ENCODE data around the gene AGRN. TPM values are rescaled to one million over a fixed set of nuclear protein-coding genes. Genes with fewer than 3 reads are reported as not detected.

Gene AGRN
- total RNA-seq, 1 experiment from 2014 or later: 175 TPM

DNA sequence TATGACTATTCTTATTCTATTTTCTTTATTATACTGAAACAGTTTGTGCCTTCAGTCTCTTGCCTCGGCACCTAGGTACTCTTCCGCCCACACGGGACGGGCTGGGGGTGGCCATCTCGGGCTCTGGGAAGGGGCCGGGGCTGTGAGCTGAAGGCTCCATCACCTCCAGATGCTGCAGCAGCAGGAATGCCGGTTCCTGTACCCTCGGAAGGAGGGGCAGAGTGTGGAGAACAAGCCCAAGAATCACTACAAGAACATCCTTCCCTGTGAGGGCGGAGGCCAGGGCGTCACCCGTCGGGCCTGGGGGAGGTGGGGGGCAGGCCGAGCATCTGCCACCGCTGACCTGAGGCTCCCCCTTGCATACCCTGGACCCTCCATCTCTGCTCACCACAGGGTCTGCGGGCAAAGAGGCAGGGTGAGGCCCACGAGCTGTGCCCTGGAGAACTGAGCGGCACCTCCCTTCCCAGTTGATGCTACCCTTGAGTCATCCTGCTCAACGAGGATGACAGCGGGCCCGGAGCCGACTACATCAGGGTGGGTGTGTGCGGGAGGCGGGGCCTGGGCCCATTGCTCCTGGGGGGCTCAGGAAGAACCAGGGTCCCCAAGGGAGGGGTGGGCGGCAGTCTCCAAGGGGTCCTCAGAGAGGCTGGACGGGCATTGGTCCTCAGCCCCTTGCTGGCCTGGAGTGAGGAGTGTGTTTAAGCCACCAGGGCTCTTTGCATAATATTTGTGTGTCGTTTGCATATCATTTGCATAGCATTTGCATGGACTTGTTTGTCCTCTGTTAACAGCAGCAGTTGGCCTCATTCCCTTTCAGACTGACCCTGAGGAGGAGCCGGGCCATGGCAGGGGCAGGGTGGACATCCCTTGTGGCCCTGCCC, 46.7 kb downstream of the AGRN start:
- Histone ChIP-seq H3K23me2 (ENCODE audit: insufficient read length, low read depth, low read length, poor library complexity, severe bottlenecking) (peaks cover 3% of the 10 kb centered on the region), H3K9ac (ENCODE audit: extremely low read depth, insufficient read length, low read length) (no peak overlapping the region), H3K14ac (ENCODE audit: insufficient read depth, low read length) (no peak overlapping the region), H4K91ac (ENCODE audit: insufficient read length, low read depth, low read length) (no peak overlapping the region), H3K9me3 (ENCODE audit: control insufficient read depth, low read depth, low read length) (no peaks in the 10 kb centered on the region), H3K4ac (ENCODE audit: low read depth, low read length) (no peak overlapping the region), H3T11ph (ENCODE audit: low read length) (no peak overlapping the region), H4K5ac (ENCODE audit: insufficient read length, low read depth, low read length) (no peak overlapping the region), H3K23ac (ENCODE audit: insufficient read length, low read depth, low read length) (no peak overlapping the region), H2BK5ac (ENCODE audit: insufficient read length, low read length) (no peak overlapping the region), H2BK20ac (ENCODE audit: low read depth, low read length, poor library complexity, severe bottlenecking) (no peak overlapping the region), H3K27ac (ENCODE audit: insufficient read length, low read depth, low read length) (no peak overlapping the region), H3K79me2 (ENCODE audit: insufficient read depth, low read length) (no peaks in the 10 kb centered on the region), H2AK5ac (ENCODE audit: insufficient read length, low read length) (no peak overlapping the region), H3K79me1 (ENCODE audit: insufficient read depth, low read depth, low read length, poor library complexity, severe bottlenecking) (no peaks in the 10 kb centered on the region), H4K8ac (replicated peaks; ENCODE audit: insufficient read length, low read depth, low read length) (no peak overlapping the region), H2AFZ (ENCODE audit: low read length) (no peak overlapping the region), H3K27me3 (ENCODE audit: insufficient read depth, low read length) (no peaks in the 10 kb centered on the region; the same call in 1 of the 2 replicates), H2BK15ac (ENCODE audit: low read depth, low read length) (no peak overlapping the region), H3K56ac (ENCODE audit: insufficient read length, low read depth, low read length) (no peak overlapping the region), H3K18ac (ENCODE audit: insufficient read length, low read depth, low read length) (no peak overlapping the region), H2BK12ac (ENCODE audit: insufficient read length, low read depth, low read length) (no peak overlapping the region), H3K4me1 (ENCODE audit: insufficient read depth, low read length) (no peaks in the 10 kb centered on the region), H4K20me1 (ENCODE audit: control insufficient read depth, insufficient read depth, insufficient read length) (no peaks in the 10 kb centered on the region), H3K4me2 (ENCODE audit: insufficient read depth, insufficient read length, low read length) (no peak overlapping the region), H2BK120ac (ENCODE audit: low read depth, low read length, poor library complexity, severe bottlenecking) (no peak overlapping the region)
- Mint-ChIP-seq H3K36me3 (ENCODE audit: insufficient read depth in 1 of 3, low read depth in 3 of 3) (no peaks in the 10 kb centered on the region), H3K9me3 (no peaks in the 10 kb centered on the region), H3K27me3 (ENCODE audit: low read depth) (peaks cover 50% of the 10 kb centered on the region), H3K4me1 (peaks cover 10 to 19% of the 10 kb centered on the region in 2 experiments), H3K27ac (no peak overlapping the region), H3K4me3 (no peak overlapping the region)
- TF ChIP-seq, protein P1, sequence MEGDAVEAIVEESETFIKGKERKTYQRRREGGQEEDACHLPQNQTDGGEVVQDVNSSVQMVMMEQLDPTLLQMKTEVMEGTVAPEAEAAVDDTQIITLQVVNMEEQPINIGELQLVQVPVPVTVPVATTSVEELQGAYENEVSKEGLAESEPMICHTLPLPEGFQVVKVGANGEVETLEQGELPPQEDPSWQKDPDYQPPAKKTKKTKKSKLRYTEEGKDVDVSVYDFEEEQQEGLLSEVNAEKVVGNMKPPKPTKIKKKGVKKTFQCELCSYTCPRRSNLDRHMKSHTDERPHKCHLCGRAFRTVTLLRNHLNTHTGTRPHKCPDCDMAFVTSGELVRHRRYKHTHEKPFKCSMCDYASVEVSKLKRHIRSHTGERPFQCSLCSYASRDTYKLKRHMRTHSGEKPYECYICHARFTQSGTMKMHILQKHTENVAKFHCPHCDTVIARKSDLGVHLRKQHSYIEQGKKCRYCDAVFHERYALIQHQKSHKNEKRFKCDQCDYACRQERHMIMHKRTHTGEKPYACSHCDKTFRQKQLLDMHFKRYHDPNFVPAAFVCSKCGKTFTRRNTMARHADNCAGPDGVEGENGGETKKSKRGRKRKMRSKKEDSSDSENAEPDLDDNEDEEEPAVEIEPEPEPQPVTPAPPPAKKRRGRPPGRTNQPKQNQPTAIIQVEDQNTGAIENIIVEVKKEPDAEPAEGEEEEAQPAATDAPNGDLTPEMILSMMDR (conservative IDR thresholded peaks at IDR 0.05): no peak
- no CpG with 5 or more reads among the region's 27 CpGs for WGBS (ENCODE audit: extremely low coverage, insufficient read length, low lambda C conversion rate)
- DNase-seq: no peak

Measured in H9 (cell line).